Ishikawa (cell line): ENCODE data around the gene PDS5B.

ENCODE experiments used
- CEBPB ChIP-seq: IDR thresholded peaks from 2 replicates; pipeline ENCODE4 v1.6.1; 2012
- EGR1 ChIP-seq: IDR thresholded peaks from 2 replicates; pipeline ENCODE4 v1.6.1; 2012
- EP300 ChIP-seq: IDR thresholded peaks from 2 replicates; pipeline ENCODE4 v1.6.1; 2012; ENCODE audit warnings: borderline replicate concordance
- MAX ChIP-seq: IDR thresholded peaks from 2 replicates; pipeline ENCODE4 v1.6.1; 2012
- NFIC ChIP-seq: IDR thresholded peaks from 2 replicates; pipeline ENCODE4 v1.6.1; 2012
- RAD21 ChIP-seq: IDR thresholded peaks from 2 replicates; pipeline ENCODE4 v1.6.1; 2012; ENCODE audit warnings: low read depth
- REST ChIP-seq: IDR thresholded peaks from 2 replicates; pipeline ENCODE4 v1.6.1; 2012; ENCODE audit warnings: low read depth, mild to moderate bottlenecking
- TAF1 ChIP-seq: IDR thresholded peaks from 2 replicates; pipeline ENCODE4 v1.6.1; 2012; ENCODE audit warnings: low read depth, mild to moderate bottlenecking
- TCF12 ChIP-seq: IDR thresholded peaks from 2 replicates; pipeline ENCODE4 v1.6.1; 2012; ENCODE audit warnings: low read depth
- TEAD4 ChIP-seq: IDR thresholded peaks from 2 replicates; pipeline ENCODE4 v1.6.1; 2012
- USF1 ChIP-seq: IDR thresholded peaks from 2 replicates; pipeline ENCODE4 v1.6.1; 2012
- YY1 ChIP-seq: IDR thresholded peaks from 2 replicates; pipeline ENCODE4 v1.6.1; 2012; ENCODE audit warnings: low read depth
- ZBTB7A ChIP-seq: IDR thresholded peaks from 2 replicates; pipeline ENCODE4 v1.6.1; 2012; ENCODE audit warnings: low read depth

- no peak for TF ChIP-seq CEBPB
- TF ChIP-seq RAD21 = no peak
- TF ChIP-seq YY1 = no peak
- TF ChIP-seq REST = no peak
- no peak for TF ChIP-seq EP300
- no peak for TF ChIP-seq NFIC
- no peak for TF ChIP-seq MAX
- no peak for TF ChIP-seq TAF1
- no peak for TF ChIP-seq TEAD4
- no peak for TF ChIP-seq TCF12
- TF ChIP-seq USF1 = no peak
- TF ChIP-seq ZBTB7A = no peak
- TF ChIP-seq EGR1 = no peak
Measured at GRCh38 chr13:32638739-32639138, 52.5 kb downstream of the PDS5B start.
